Panc1 (cell line): ENCODE results near the gene RNF215.

Source experiments
- POLR2AphosphoS5 ChIP-seq: IDR thresholded peaks from 2 replicates; pipeline ENCODE4 v1.6.1; 2012; ENCODE audit warnings: mild to moderate bottlenecking, low read depth, low read length, moderate library complexity
- TCF7L2 ChIP-seq: IDR thresholded peaks from 2 replicates; pipeline ENCODE4 v1.6.1; 2011; ENCODE audit warnings: mild to moderate bottlenecking, low read depth, low read length, inconsistent platforms
- TF ChIP-seq, protein P1 (sequence below): fragments of 450-650 bp; IDR thresholded peaks from 2 replicates; pipeline ENCODE4 v1.5.1; 2017; ENCODE audit warnings: mild to moderate bottlenecking

DNA sequence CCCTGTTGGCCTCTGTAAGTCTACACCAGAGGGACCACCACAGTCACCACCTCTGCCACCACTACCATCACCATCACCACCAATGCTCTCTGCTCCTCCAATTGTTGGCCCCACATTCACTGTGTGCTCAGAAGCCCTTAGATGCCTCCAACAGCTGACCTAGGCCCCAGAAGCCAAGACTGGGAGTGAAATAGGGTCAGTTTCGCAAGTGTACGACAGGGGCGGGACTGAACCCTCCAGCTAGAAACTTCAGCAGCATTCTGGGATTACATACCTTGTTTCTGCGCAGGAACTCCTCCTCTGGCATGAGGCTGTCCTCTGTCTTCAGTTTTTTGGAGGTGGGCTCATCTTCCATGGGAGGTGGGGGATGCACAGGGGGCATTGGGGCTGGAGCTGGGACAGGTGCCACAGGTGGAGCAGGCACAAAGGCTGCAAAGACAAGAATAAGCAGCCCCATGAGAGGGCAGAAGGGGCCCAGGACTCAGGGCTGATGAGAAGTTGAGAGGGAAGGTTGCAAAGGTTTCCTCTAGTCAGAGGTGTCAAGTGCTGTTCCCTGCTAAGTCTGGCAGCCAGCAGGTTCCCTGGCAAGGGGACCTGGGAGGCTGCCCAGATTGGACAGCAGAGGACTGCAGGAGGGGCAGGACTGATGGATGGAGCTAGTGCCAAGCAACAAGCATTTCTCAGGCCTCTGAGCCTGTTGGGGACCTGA is 50.3 kb downstream of the RNF215 start:
- TF ChIP-seq, protein P1, sequence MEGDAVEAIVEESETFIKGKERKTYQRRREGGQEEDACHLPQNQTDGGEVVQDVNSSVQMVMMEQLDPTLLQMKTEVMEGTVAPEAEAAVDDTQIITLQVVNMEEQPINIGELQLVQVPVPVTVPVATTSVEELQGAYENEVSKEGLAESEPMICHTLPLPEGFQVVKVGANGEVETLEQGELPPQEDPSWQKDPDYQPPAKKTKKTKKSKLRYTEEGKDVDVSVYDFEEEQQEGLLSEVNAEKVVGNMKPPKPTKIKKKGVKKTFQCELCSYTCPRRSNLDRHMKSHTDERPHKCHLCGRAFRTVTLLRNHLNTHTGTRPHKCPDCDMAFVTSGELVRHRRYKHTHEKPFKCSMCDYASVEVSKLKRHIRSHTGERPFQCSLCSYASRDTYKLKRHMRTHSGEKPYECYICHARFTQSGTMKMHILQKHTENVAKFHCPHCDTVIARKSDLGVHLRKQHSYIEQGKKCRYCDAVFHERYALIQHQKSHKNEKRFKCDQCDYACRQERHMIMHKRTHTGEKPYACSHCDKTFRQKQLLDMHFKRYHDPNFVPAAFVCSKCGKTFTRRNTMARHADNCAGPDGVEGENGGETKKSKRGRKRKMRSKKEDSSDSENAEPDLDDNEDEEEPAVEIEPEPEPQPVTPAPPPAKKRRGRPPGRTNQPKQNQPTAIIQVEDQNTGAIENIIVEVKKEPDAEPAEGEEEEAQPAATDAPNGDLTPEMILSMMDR = no peak
- TF ChIP-seq TCF7L2 (no peak), POLR2AphosphoS5 (no peak)
